ENCODE measurements around the gene MAN2B2.

The MAN2B2 gene

GRCh38 chr4:6548882-6549230 lies 26.1 kb upstream of the MAN2B2 start:
- no peak for DNase-seq (ENCODE audit: low read depth)
- no peak for TF ChIP-seq CTCF (IDR thresholded peaks at IDR 0.05; ENCODE audit: control insufficient read depth, insufficient read depth, low read depth, low read length, missing control alignments)
- H3K4me3 ChIP-seq (ENCODE audit: control insufficient read depth, low read depth, low read length), result no peak overlapping the region

GRCh38 chr4:6549445-6549844 lies 25.5 kb upstream of the MAN2B2 start:
- DNase-seq (ENCODE audit: low read depth), result no peak
- H3K4me3 ChIP-seq (ENCODE audit: control insufficient read depth, low read depth, low read length), result no peak overlapping the region
- TF ChIP-seq CTCF (IDR thresholded peaks at IDR 0.05; ENCODE audit: control insufficient read depth, insufficient read depth, low read depth, low read length, missing control alignments), result no peak

DNA sequence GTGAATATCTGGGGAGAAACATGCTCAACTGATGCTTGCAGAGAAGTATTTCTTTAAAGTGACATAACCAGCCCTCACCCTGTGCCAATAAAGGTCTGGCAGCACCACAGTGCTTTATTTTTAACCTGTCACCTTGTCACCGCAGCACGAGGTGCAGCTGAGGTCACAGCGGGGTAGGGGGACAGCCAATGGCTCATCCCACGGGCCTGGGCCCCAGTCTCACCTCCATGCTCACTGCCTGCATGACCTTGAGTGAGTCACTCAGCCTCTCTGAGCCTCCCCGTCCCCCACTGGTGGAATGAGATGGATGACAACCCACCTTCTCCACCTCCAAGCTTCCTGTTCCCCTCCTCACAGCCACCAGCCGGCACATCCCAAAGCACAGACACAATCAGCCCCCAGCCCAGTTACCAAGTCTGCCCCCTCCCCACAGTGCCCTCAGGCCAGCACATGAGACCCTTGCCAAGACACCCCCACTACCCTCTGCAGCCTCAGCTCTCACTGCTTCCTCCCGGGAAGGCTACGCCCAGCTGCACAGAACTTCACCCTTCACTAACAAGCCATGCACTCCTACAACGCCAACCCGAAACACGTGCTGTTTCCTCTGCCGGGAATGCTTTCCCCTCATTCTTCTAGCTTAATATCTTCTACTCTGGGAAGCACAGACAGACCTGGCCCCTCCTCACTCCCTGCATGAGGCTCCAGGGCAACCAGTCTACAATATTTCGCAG lies 24.9 kb upstream of the MAN2B2 start:
- no peak for DNase-seq (ENCODE audit: low read depth)
- TF ChIP-seq CTCF (IDR thresholded peaks at IDR 0.05; ENCODE audit: control insufficient read depth, insufficient read depth, low read depth, low read length, missing control alignments), result no peak
- H3K4me3 ChIP-seq (ENCODE audit: control insufficient read depth, low read depth, low read length), result no peak overlapping the region

GRCh38 chr4:6550821-6551220 lies 24.2 kb upstream of the MAN2B2 start:
- TF ChIP-seq CTCF (IDR thresholded peaks at IDR 0.05; ENCODE audit: control insufficient read depth, insufficient read depth, low read depth, low read length, missing control alignments), result no peak
- no peak for DNase-seq (ENCODE audit: low read depth)
- H3K4me3 ChIP-seq (ENCODE audit: control insufficient read depth, low read depth, low read length), result no peak overlapping the region

- no peak for DNase-seq (ENCODE audit: low read depth)
- H3K4me3 ChIP-seq (ENCODE audit: control insufficient read depth, low read depth, low read length), result no peak overlapping the region
- TF ChIP-seq CTCF (IDR thresholded peaks at IDR 0.05; ENCODE audit: control insufficient read depth, insufficient read depth, low read depth, low read length, missing control alignments), result no peak
Measured at GRCh38 chr4:6551660-6552059, 23.3 kb upstream of the MAN2B2 start.

- no peak for DNase-seq (ENCODE audit: low read depth)
- no peak overlapping the region for H3K4me3 ChIP-seq (ENCODE audit: control insufficient read depth, low read depth, low read length)
- no peak for TF ChIP-seq CTCF (IDR thresholded peaks at IDR 0.05; ENCODE audit: control insufficient read depth, insufficient read depth, low read depth, low read length, missing control alignments)
Measured at GRCh38 chr4:6555519-6555918, 19.5 kb upstream of the MAN2B2 start.

Data from AG09309 (cell line).